Activated gamma-delta T cell treated with anti-CD3 and anti-CD28 coated beads, Interleukin-2, amount 50 U/mL, for 16 hours (primary cell): ENCODE measurements around the gene MAEA.

Experiments
- DNase-seq: peaks from one replicate; pipeline ENCODE4 v3.0.0-alpha.2; 2020; ENCODE audit warnings: low read depth

Gene MAEA

GRCh38 chr4:1249731-1250526 lies 39.8 kb upstream of the MAEA start:
- peak; percentile 37 for DNase-seq

- DNase-seq: no peak
Observed at GRCh38 chr4:1250527-1250812, 39.2 kb upstream of the MAEA start.

- DNase-seq: no peak
Observed at GRCh38 chr4:1250921-1251772, 38.5 kb upstream of the MAEA start.

- no peak for DNase-seq
Observed at GRCh38 chr4:1251773-1252066, 38.0 kb upstream of the MAEA start.

- DNase-seq: no peak
Observed at GRCh38 chr4:1252928-1253492, 36.7 kb upstream of the MAEA start.

GRCh38 chr4:1253831-1254230 lies 35.9 kb upstream of the MAEA start:
- DNase-seq: no peak

- DNase-seq: no peak
Observed at GRCh38 chr4:1255151-1255550, 34.5 kb upstream of the MAEA start.

- DNase-seq: no peak
Observed at GRCh38 chr4:1255699-1256098, 34.0 kb upstream of the MAEA start.

- DNase-seq: no peak
Observed at GRCh38 chr4:1258457-1258856, 31.2 kb upstream of the MAEA start.

- no peak for DNase-seq
Observed at GRCh38 chr4:1259966-1260365, 29.7 kb upstream of the MAEA start.

- no peak for DNase-seq
Observed at GRCh38 chr4:1260418-1261106, 29.1 kb upstream of the MAEA start.

- no peak for DNase-seq
Observed at GRCh38 chr4:1261107-1261928, 28.4 kb upstream of the MAEA start.

- no peak for DNase-seq
Observed at GRCh38 chr4:1264942-1265341, 24.7 kb upstream of the MAEA start.

GRCh38 chr4:1265351-1265750 lies 24.3 kb upstream of the MAEA start:
- DNase-seq: no peak

GRCh38 chr4:1266881-1267763 lies 22.6 kb upstream of the MAEA start:
- DNase-seq: no peak

- no peak for DNase-seq
Observed at GRCh38 chr4:1269209-1269608, 20.5 kb upstream of the MAEA start.

- DNase-seq: no peak
Observed at GRCh38 chr4:1271686-1272085, 18.0 kb upstream of the MAEA start.

GRCh38 chr4:1274871-1275270 lies 14.8 kb upstream of the MAEA start:
- no peak for DNase-seq

GRCh38 chr4:1276984-1277383 lies 12.7 kb upstream of the MAEA start:
- no peak for DNase-seq

GRCh38 chr4:1277667-1278665 lies 11.7 kb upstream of the MAEA start:
- DNase-seq: no peak
